GM19468 (cell line): ENCODE results near the gene BMP6.

ENCODE experiments used
- ATAC-seq: cut with Tn5 transposase; IDR thresholded peaks from one replicate; pipeline ENCODE4 v1.9.1; 2021; ENCODE audit warnings: mild to moderate bottlenecking, moderate library complexity, moderate number of reproducible peaks; ENCODE audit not compliant: unreplicated experiment; ENCODE audit errors: extremely low read depth

BMP6 gene

GRCh38 chr6:7818257-7819214, 92.6 kb downstream of the BMP6 start:
- no peak for ATAC-seq

- no peak for ATAC-seq
Observed at GRCh38 chr6:7819431-7820015, 93.6 kb downstream of the BMP6 start.

GRCh38 chr6:7820288-7820835, 94.5 kb downstream of the BMP6 start:
- ATAC-seq, result no peak

- ATAC-seq, result no peak
Observed at GRCh38 chr6:7821426-7821825, 95.5 kb downstream of the BMP6 start.

- ATAC-seq, result no peak
Observed at GRCh38 chr6:7823552-7823951, 97.7 kb downstream of the BMP6 start.

- ATAC-seq, result no peak
Observed at GRCh38 chr6:7825986-7826385, 100.1 kb downstream of the BMP6 start.

GRCh38 chr6:7827142-7827541, 101.2 kb downstream of the BMP6 start:
- ATAC-seq, result no peak

- no peak for ATAC-seq
Observed at GRCh38 chr6:7828124-7828523, 102.2 kb downstream of the BMP6 start.

- ATAC-seq, result no peak
Observed at GRCh38 chr6:7832904-7833750, 107.2 kb downstream of the BMP6 start.

GRCh38 chr6:7833751-7834070, 107.8 kb downstream of the BMP6 start:
- ATAC-seq, result no peak

GRCh38 chr6:7836371-7837026, 110.6 kb downstream of the BMP6 start:
- ATAC-seq, result no peak

- ATAC-seq, result no peak
Observed at GRCh38 chr6:7841781-7842468, 116.0 kb downstream of the BMP6 start.

- ATAC-seq, result no peak
Observed at GRCh38 chr6:7846966-7847818, 121.3 kb downstream of the BMP6 start.

GRCh38 chr6:7848229-7848628, 122.3 kb downstream of the BMP6 start:
- no peak for ATAC-seq

GRCh38 chr6:7851780-7852179, 125.9 kb downstream of the BMP6 start:
- ATAC-seq, result no peak

GRCh38 chr6:7859591-7859990, 133.7 kb downstream of the BMP6 start:
- no peak for ATAC-seq

- no peak for ATAC-seq
Observed at GRCh38 chr6:7865781-7866180, 139.9 kb downstream of the BMP6 start.

- ATAC-seq, result no peak
Observed at GRCh38 chr6:7866526-7866925, 140.6 kb downstream of the BMP6 start.

GRCh38 chr6:7868926-7869325, 143.0 kb downstream of the BMP6 start:
- no peak for ATAC-seq
